ENCODE measurements around the gene SH2B2. TPM values are rescaled to one million over a fixed set of nuclear protein-coding genes. Genes with fewer than 3 reads are reported as not detected.

Gene SH2B2
- total RNA-seq, 4 donors from 2014 or later = 1.8 to 13.2 (median 2.7) TPM

DNA sequence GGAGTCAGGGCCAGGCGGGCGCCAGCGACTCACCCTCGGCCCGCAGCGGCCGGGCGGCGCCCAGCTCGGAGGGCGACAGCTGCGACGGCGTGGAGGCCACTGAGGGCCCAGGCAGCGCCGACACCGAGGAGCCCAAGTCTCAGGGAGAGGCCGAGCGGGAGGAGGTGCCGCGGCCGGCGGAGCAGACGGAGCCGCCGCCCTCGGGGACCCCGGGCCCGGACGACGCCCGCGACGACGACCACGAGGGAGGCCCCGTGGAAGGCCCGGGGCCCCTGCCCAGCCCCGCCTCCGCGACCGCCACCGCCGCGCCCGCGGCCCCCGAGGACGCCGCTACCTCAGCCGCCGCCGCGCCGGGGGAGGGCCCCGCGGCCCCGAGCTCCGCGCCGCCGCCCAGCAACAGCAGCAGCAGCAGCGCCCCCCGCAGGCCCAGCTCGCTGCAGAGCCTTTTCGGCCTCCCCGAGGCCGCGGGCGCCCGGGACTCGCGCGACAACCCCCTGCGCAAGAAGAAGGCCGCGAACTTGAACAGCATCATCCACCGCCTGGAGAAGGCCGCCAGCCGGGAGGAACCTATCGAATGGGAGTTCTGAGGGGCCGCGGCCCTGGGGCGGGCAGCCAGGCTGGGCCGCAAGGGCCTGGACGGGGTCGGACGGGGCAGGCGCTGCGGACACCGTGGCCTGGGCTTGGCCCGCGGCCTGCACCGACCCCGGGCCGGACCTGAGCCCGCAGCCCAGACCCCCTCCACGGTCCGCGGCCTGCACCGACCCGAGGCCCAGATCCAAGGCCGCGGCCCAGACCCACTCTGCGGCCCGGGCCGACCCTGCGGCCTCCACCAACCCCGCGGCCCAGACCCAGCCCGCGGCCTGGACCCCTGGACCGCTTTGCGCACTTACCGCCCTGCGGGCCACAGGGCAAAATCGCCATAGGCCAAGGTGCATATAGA lies 37.9 kb upstream of the SH2B2 start:
- no peaks in the 10 kb centered on the region for H3K27me3 ChIP-seq
- no peaks in the 10 kb centered on the region for H3K4me1 ChIP-seq
- H3K9me3 ChIP-seq = no peaks in the 10 kb centered on the region
- H3K27ac ChIP-seq = no peak overlapping the region
- H3K36me3 ChIP-seq = peaks cover 0 to 31% (median 0%) of the 10 kb centered on the region in 3 donors
- no peak overlapping the region for H3K4me3 ChIP-seq
- no peak for DNase-seq
- no peak for TF ChIP-seq POLR2A (IDR thresholded peaks at IDR 0.05)
- TF ChIP-seq, protein P1, sequence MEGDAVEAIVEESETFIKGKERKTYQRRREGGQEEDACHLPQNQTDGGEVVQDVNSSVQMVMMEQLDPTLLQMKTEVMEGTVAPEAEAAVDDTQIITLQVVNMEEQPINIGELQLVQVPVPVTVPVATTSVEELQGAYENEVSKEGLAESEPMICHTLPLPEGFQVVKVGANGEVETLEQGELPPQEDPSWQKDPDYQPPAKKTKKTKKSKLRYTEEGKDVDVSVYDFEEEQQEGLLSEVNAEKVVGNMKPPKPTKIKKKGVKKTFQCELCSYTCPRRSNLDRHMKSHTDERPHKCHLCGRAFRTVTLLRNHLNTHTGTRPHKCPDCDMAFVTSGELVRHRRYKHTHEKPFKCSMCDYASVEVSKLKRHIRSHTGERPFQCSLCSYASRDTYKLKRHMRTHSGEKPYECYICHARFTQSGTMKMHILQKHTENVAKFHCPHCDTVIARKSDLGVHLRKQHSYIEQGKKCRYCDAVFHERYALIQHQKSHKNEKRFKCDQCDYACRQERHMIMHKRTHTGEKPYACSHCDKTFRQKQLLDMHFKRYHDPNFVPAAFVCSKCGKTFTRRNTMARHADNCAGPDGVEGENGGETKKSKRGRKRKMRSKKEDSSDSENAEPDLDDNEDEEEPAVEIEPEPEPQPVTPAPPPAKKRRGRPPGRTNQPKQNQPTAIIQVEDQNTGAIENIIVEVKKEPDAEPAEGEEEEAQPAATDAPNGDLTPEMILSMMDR (IDR thresholded peaks at IDR 0.05) = no peak

DNA sequence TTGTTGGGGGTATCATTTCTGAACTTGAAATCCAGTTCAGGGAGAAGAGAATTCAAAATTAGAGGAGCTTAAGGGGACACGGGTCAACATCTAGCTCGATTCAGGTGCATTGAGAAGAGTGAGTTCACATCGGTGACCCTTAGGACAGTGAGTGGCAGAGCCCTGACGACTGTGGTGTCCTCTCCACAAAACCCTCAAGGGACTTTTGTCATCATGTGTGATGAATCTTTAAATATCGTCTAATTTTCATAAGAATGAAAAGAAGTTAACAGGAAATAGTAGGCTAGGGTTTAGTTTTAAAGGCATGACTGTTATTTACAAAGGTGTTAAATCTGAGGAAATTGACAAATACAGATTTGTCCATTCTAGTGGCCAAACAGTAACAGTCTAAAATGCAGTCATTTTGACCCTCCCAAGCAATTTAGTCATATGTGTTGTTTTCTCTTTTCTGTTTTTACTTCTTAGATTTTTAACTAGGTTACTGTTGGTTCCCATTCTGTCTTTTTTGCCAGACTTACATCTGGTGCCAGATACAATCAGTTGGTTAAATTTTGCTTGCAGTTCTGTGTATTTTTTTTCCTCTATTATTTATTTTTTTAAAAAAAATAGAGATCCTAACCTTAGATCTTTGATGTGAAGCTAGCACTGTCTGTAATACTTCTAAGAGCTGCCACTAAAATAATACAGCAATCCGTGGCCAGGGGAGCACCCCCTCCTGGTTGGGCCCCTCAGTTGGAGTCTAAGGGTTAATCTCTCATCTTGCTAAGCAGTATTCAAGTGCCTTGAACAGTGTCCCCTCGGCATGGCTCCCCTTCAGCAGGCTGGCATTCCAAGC lies 34.9 kb upstream of the SH2B2 start:
- no peak overlapping the region for H3K4me3 ChIP-seq
- peaks cover 0 to 13% (median 0%) of the 10 kb centered on the region in 3 donors for H3K36me3 ChIP-seq
- no peak overlapping the region for H3K27ac ChIP-seq
- H3K4me1 ChIP-seq = no peaks in the 10 kb centered on the region
- no peak for DNase-seq
- no peaks in the 10 kb centered on the region for H3K9me3 ChIP-seq
- no peak for TF ChIP-seq POLR2A (IDR thresholded peaks at IDR 0.05)
- TF ChIP-seq, protein P1 (IDR thresholded peaks at IDR 0.05) = no peak
- H3K27me3 ChIP-seq = no peaks in the 10 kb centered on the region

DNA sequence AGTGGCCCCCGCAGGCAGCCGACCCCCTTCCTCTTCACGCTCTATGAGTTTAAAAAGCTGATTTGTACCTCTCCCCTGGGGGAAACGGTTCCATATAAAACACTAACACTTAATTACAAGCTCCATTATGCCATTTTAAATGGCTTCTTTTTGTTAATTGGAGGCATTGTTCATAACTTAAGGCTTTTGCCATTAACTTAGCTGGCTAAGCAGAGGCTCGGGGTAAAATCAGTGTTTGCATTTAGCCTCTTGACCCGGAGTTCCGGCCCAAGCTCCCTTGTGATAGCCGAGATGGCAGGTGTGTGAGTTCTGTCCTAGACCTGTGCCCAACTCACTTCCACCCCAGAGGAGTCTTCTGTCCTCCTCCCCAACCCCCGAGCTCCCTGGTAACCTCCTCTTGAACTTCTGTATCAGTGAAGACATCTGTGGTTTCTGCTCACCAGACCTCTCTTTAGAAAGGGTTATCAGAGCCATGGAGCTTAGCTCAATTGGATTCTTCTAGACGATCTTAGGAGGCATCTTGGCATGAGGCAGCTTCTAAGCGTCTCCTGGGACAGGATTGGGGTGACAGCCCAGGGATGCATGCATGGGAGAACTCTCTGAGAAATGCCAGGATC lies 34.2 kb upstream of the SH2B2 start:
- Histone ChIP-seq H3K27me3 (no peaks in the 10 kb centered on the region), H3K4me1 (no peaks in the 10 kb centered on the region), H3K27ac (no peak overlapping the region), H3K4me3 (no peak overlapping the region), H3K9me3 (no peaks in the 10 kb centered on the region), H3K36me3 (peaks cover 0 to 12% (median 0%) of the 10 kb centered on the region in 3 donors)
- no peak for DNase-seq
- no peak for TF ChIP-seq POLR2A (IDR thresholded peaks at IDR 0.05)
- TF ChIP-seq, protein P1 (IDR thresholded peaks at IDR 0.05) = no peak

DNA sequence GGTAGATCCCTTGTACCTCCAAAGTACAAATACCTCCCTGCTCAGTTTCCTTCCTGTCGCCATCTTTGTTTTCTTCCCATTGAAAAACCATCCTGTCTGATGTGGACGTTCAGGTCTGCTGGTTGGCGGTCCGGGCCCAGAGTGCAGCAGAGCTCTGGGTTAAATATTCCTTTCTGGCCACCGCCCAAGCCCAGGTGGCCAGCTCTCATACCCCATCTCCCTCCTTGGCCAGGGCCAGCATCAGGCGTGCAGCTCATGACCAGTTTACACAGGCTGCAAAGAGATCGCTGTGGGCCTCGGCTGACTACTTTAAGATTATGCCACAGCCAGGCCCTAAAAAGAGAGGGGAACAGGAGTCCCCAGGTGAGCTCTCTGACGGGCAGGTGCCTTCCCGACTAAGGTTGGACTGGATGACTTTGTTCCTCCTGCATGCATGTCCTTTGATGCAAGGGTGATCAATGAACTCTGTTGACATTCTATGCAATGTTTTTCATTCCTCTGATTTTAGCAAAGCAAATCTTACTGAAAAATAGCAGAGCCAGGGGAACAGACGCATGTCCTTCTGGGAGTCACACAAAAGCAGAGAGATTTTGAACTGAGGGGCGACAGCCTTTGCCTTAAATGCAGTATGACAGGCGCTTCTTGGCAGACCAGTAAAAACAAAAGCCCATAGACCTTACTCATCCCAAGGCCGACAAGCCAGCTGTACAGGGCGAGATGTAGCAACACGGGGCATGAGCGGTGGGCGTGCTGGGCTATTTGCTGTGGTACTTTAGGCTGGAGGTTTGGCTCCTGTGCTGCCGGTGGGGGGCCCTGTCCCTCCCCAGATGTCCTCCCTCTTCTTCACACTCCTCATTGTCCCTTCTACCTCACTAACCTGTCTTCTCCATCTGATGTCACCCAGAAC lies 33.3 kb upstream of the SH2B2 start:
- no peak for TF ChIP-seq POLR2A (IDR thresholded peaks at IDR 0.05)
- TF ChIP-seq, protein P1 (IDR thresholded peaks at IDR 0.05) = no peak
- Histone ChIP-seq H3K36me3 (peaks cover 0 to 12% (median 0%) of the 10 kb centered on the region in 3 donors), H3K9me3 (no peaks in the 10 kb centered on the region), H3K27me3 (no peaks in the 10 kb centered on the region), H3K27ac (no peak overlapping the region), H3K4me3 (no peak overlapping the region), H3K4me1 (no peaks in the 10 kb centered on the region)
- no peak for DNase-seq
